Measurements from ENCODE around the gene IL10RB. TPM values are rescaled to one million over a fixed set of nuclear protein-coding genes. Genes with fewer than 3 reads are reported as not detected.

IL10RB gene
- total RNA-seq, 1 experiment from 2014 or later, result 28.2 TPM

GRCh38 chr21:33325222-33326067, 59.3 kb downstream of the IL10RB start:
- DNase-seq (ENCODE audit: extremely low read depth, low read depth), result peak; percentile 6

DNA sequence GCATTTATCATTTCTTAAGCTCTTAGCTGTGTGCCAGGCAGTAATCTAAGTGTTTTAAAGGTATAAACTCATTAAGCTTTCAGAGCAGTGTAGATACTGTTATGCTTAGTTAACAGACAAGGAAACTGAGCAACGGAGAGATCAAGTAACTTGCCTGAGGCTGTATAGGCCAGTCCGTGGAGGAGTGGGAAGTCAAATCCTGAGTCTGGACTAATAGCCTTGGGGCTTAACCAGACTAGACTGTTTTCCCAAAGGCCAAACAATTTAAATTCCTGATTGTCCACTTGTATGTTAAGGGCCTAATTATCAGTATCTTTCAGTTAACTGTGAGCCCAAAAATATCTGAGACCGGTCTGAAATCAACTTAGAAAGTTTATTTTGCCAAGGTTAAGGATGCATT, 61.2 kb downstream of the IL10RB start:
- DNase-seq (ENCODE audit: extremely low read depth, low read depth), result no peak

DNA sequence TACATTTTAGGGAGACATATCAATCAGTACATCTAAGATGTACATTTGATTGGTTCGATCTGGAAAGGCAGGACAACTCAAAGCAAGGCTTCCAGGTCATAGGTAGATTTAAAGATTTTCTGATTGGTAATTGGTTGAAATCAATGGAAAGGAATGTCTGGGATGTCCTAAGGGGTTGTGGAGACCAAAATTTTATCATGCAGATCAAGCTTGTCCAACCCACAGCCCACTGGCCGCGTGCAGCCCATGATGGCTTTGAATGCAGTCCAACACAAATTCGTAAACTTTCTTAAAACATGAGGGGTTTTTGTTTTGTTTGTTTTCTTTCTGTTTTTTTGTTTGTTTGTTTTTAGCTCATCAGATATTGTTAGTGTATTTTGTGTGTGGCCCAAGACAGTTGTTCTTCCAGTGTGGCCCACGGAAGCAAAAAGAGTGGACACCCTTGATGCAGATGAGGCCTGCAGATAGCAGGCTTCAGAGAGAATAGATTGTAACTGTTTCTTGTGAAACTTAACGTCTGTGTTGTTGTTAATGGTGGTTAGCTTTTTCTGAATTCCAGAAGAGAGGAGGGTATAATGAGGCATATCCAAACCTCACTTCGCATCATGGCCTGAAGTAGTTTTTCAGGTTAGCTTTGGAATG, 61.7 kb downstream of the IL10RB start:
- DNase-seq (ENCODE audit: extremely low read depth, low read depth), result no peak

DNA sequence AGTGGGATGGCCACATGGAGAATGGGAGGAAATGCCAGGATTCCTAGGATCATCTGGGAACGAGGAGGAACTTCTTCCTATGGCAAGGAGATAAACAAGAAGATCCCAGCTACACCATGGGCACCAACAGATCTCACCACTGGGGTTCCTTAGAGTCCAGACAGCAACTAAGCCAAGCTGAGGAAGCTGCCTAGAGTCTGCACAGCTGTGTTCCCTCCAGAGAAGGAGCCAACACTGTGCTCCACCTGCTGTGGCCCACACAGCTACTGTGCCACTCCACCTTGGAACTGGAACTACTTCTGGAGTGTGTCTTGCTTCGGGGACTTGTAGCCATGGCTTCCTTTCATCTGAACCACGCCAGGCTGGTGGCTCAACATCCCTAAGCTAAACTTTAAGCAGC, 64.6 kb downstream of the IL10RB start:
- no peak for DNase-seq (ENCODE audit: extremely low read depth, low read depth)

GRCh38 chr21:33332143-33332542, 66.0 kb downstream of the IL10RB start:
- DNase-seq (ENCODE audit: extremely low read depth, low read depth), result no peak

- DNase-seq (ENCODE audit: extremely low read depth, low read depth), result no peak
Measured at GRCh38 chr21:33334191-33334590, 68.0 kb downstream of the IL10RB start.

DNA sequence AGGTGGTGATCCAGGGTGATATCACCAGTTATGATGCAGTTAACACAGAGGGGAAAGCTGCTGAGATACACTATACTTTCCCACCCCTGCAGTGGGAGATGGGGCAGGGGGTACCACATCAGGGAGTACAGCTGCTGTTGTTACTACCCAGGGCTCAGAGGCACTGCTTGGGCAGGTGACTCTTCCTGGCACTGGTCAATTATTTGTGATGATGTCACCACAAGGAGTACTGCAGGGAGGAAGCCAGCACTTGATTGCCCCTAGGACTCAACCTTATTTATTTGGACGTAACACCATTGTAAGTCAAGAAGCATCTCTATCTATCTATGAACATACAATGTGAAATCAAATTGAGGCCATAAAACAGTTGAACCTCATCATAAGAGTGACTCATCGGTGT, 68.7 kb downstream of the IL10RB start:
- DNase-seq (ENCODE audit: extremely low read depth, low read depth), result no peak

- no peak for DNase-seq (ENCODE audit: extremely low read depth, low read depth)
Measured at GRCh38 chr21:33339135-33339534, 73.0 kb downstream of the IL10RB start.

GRCh38 chr21:33339918-33340317, 73.8 kb downstream of the IL10RB start:
- DNase-seq (ENCODE audit: extremely low read depth, low read depth), result no peak

GRCh38 chr21:33345751-33346238, 79.6 kb downstream of the IL10RB start:
- no peak for DNase-seq (ENCODE audit: extremely low read depth, low read depth)

Other genes with a start within 250 kb of the IL10RB start
- gene OLIG2, start 240.4 kb upstream of the IL10RB start, total RNA-seq (2014; rRNA removed; shearing (Covaris generic)), result not detected in 2 replicates
- gene OLIG1, start 196.2 kb upstream of the IL10RB start, total RNA-seq (2014; rRNA removed; shearing (Covaris generic)), result not detected in 2 replicates
- gene IFNAR2, start 36.4 kb upstream of the IL10RB start, total RNA-seq (2014; rRNA removed; shearing (Covaris generic)), result 1.8 and 3.3 TPM in 2 replicates
- gene IFNAR1, start 58.6 kb downstream of the IL10RB start, total RNA-seq (2014; rRNA removed; shearing (Covaris generic)), result 7.6 and 11.0 TPM in 2 replicates
- gene IFNGR2, start 137.0 kb downstream of the IL10RB start, total RNA-seq (2014; rRNA removed; shearing (Covaris generic)), result 67.4 and 68.9 TPM in 2 replicates
- gene TMEM50B, start 213.6 kb downstream of the IL10RB start, total RNA-seq (2014; rRNA removed; shearing (Covaris generic)), result 10.3 and 11.0 TPM in 2 replicates
- 0.61 and 0.74 TPM in 2 replicates for gene DNAJC28, start 225.3 kb downstream of the IL10RB start, total RNA-seq (2014; rRNA removed; shearing (Covaris generic))